Mucosa of rectum (tissue), 2 donors: Measurements from ENCODE around the gene NUFIP1.
"Not testable (repeated sequence)": the region's sequence is repeated elsewhere in the genome, so short reads cannot be mapped to it uniquely, and the experiment has no call there.

Experiments used
- H3K27ac ChIP-seq, 2 donors: one replicate each; pipeline ENCODE4 v1.7.0; 2013; ENCODE audit warnings: inconsistent platforms in 2 of 2, low read depth in 2 of 2, low read length in 2 of 2
- H3K27me3 ChIP-seq, 2 donors: one replicate each; pipeline ENCODE4 v1.7.0; 2013; ENCODE audit warnings: low read length in 2 of 2; ENCODE audit not compliant: control insufficient read depth in 2 of 2, insufficient read depth in 2 of 2
- H3K36me3 ChIP-seq, 2 donors: one replicate each; pipeline ENCODE4 v1.7.0; 2013; ENCODE audit warnings: low read length in 2 of 2; ENCODE audit not compliant: control insufficient read depth in 2 of 2, insufficient read depth in 2 of 2
- H3K4me1 ChIP-seq, 2 donors: one replicate each; pipeline ENCODE4 v1.7.0; 2013; ENCODE audit warnings: low read length in 2 of 2, mild to moderate bottlenecking in 1 of 2; ENCODE audit not compliant: control insufficient read depth in 2 of 2, insufficient read depth in 2 of 2
- H3K4me3 ChIP-seq, 2 donors: one replicate each; pipeline ENCODE4 v1.7.0; 2013; ENCODE audit warnings: low read length in 2 of 2
- H3K9ac ChIP-seq, 2 donors: one replicate each; pipeline ENCODE4 v1.7.0; 2013; ENCODE audit warnings: low read length in 2 of 2, low read depth in 1 of 2, mild to moderate bottlenecking in 1 of 2
- H3K9me3 ChIP-seq, 2 donors: one replicate each; pipeline ENCODE4 v1.7.0; 2013; ENCODE audit warnings: low read length in 2 of 2; ENCODE audit not compliant: control insufficient read depth in 2 of 2
- donor health status: healthy.
- donor health status: Normal muscosa, but diverticular disease.

NUFIP1 gene

GRCh38 chr13:44906713-44907112 is 82.6 kb downstream of the NUFIP1 start:
- Histone ChIP-seq H3K9me3 (no peaks in the 10 kb centered on the region), H3K27me3 (no peaks in the 10 kb centered on the region), H3K4me3 (no peak overlapping the region), H3K27ac (peak overlapping the region; percentile 10 to 13), H3K4me1 (peaks cover 6 to 8% of the 10 kb centered on the region in 2 donors), H3K9ac (no peak overlapping the region), H3K36me3 (no peaks in the 10 kb centered on the region)

GRCh38 chr13:44906230-44906629 is 83.0 kb downstream of the NUFIP1 start:
- Histone ChIP-seq H3K36me3 (no peaks in the 10 kb centered on the region), H3K4me3 (no peak overlapping the region), H3K9ac (no peak overlapping the region), H3K27me3 (no peaks in the 10 kb centered on the region), H3K27ac (peak overlapping the region; percentile 10 to 12), H3K4me1 (peaks cover 6 to 8% of the 10 kb centered on the region in 2 donors), H3K9me3 (no peaks in the 10 kb centered on the region)

- peaks cover 6 to 8% of the 10 kb centered on the region in 2 donors for H3K4me1 ChIP-seq
- no peaks in the 10 kb centered on the region for H3K27me3 ChIP-seq
- H3K4me3 ChIP-seq: no peak overlapping the region
- peak overlapping the region; percentile 45 to 59 for H3K27ac ChIP-seq
- no peaks in the 10 kb centered on the region for H3K9me3 ChIP-seq
- no peak overlapping the region for H3K9ac ChIP-seq
- no peaks in the 10 kb centered on the region for H3K36me3 ChIP-seq
Observed at GRCh38 chr13:44905556-44905955, 83.7 kb downstream of the NUFIP1 start.

GRCh38 chr13:44904967-44905366 is 84.3 kb downstream of the NUFIP1 start:
- H3K27ac ChIP-seq: peak overlapping the region; percentile 74 to 80
- H3K9ac ChIP-seq: no peak overlapping the region
- H3K4me3 ChIP-seq: no peak overlapping the region
- H3K27me3 ChIP-seq: no peaks in the 10 kb centered on the region
- no peaks in the 10 kb centered on the region for H3K9me3 ChIP-seq
- H3K4me1 ChIP-seq: peaks cover 6 to 8% of the 10 kb centered on the region in 2 donors
- no peaks in the 10 kb centered on the region for H3K36me3 ChIP-seq

- H3K4me3 ChIP-seq: no peak overlapping the region
- H3K9me3 ChIP-seq: no peaks in the 10 kb centered on the region
- peaks cover 6 to 8% of the 10 kb centered on the region in 2 donors for H3K4me1 ChIP-seq
- H3K27ac ChIP-seq: peak overlapping the region; percentile 74 to 80
- H3K9ac ChIP-seq: no peak overlapping the region
- H3K27me3 ChIP-seq: no peaks in the 10 kb centered on the region
- no peaks in the 10 kb centered on the region for H3K36me3 ChIP-seq
Observed at GRCh38 chr13:44903574-44903985, 85.7 kb downstream of the NUFIP1 start.

GRCh38 chr13:44902738-44903137 is 86.5 kb downstream of the NUFIP1 start:
- Histone ChIP-seq H3K4me1 (peaks cover 6 to 8% of the 10 kb centered on the region in 2 donors), H3K4me3 (no peak overlapping the region), H3K27ac (peak overlapping the region; percentile 74 to 80)

GRCh38 chr13:44899967-44900366 is 89.3 kb downstream of the NUFIP1 start:
- no peaks in the 10 kb centered on the region for H3K27me3 ChIP-seq
- H3K4me3 ChIP-seq: no peak overlapping the region
- H3K36me3 ChIP-seq: no peaks in the 10 kb centered on the region
- no peak overlapping the region for H3K9ac ChIP-seq
- H3K9me3 ChIP-seq: no peaks in the 10 kb centered on the region
- peaks cover 0 to 2% of the 10 kb centered on the region in 2 donors for H3K4me1 ChIP-seq
- H3K27ac ChIP-seq: no peak overlapping the region

More at GRCh38 chr13:44902738-44903137, 86.5 kb downstream of the NUFIP1 start:
- no peak overlapping the region for H3K9ac ChIP-seq
- H3K9me3 ChIP-seq: no peaks in the 10 kb centered on the region
- H3K27me3 ChIP-seq: no peaks in the 10 kb centered on the region
- no peaks in the 10 kb centered on the region for H3K36me3 ChIP-seq

- not testable (repeated sequence) for H3K4me1 ChIP-seq, H3K27me3 ChIP-seq, H3K9me3 ChIP-seq, H3K9ac ChIP-seq, H3K4me3 ChIP-seq, H3K27ac ChIP-seq, H3K36me3 ChIP-seq
Observed at GRCh38 chr13:44898308-44898707, 91.0 kb downstream of the NUFIP1 start.

- Histone ChIP-seq H3K4me1 (peaks cover 5% of the 10 kb centered on the region in 2 donors), H3K27ac (no peak overlapping the region), H3K36me3 (no peaks in the 10 kb centered on the region), H3K9me3 (no peaks in the 10 kb centered on the region), H3K4me3 (no peak overlapping the region), H3K27me3 (no peaks in the 10 kb centered on the region), H3K9ac (no peak overlapping the region)
Observed at GRCh38 chr13:44895953-44896335, 93.3 kb downstream of the NUFIP1 start.

- H3K4me1 ChIP-seq: peaks cover 5% of the 10 kb centered on the region in 2 donors
- no peak overlapping the region for H3K27ac ChIP-seq
- H3K36me3 ChIP-seq: no peaks in the 10 kb centered on the region
- H3K27me3 ChIP-seq: no peaks in the 10 kb centered on the region
- H3K9ac ChIP-seq: no peak overlapping the region
- no peaks in the 10 kb centered on the region for H3K9me3 ChIP-seq
- no peak overlapping the region for H3K4me3 ChIP-seq
Observed at GRCh38 chr13:44895264-44895952, 93.9 kb downstream of the NUFIP1 start.
